GM21717 (cell line): Measurements from ENCODE around the gene CCDC102A.
"Not testable (repeated sequence)": the region's sequence is repeated elsewhere in the genome, so short reads cannot be mapped to it uniquely, and the experiment has no call there.

Experiments used
- ATAC-seq: cut with Tn5 transposase; IDR thresholded peaks from one replicate; pipeline ENCODE4 v1.9.1; 2021; ENCODE audit warnings: mild to moderate bottlenecking, moderate library complexity; ENCODE audit not compliant: unreplicated experiment

CCDC102A gene

DNA sequence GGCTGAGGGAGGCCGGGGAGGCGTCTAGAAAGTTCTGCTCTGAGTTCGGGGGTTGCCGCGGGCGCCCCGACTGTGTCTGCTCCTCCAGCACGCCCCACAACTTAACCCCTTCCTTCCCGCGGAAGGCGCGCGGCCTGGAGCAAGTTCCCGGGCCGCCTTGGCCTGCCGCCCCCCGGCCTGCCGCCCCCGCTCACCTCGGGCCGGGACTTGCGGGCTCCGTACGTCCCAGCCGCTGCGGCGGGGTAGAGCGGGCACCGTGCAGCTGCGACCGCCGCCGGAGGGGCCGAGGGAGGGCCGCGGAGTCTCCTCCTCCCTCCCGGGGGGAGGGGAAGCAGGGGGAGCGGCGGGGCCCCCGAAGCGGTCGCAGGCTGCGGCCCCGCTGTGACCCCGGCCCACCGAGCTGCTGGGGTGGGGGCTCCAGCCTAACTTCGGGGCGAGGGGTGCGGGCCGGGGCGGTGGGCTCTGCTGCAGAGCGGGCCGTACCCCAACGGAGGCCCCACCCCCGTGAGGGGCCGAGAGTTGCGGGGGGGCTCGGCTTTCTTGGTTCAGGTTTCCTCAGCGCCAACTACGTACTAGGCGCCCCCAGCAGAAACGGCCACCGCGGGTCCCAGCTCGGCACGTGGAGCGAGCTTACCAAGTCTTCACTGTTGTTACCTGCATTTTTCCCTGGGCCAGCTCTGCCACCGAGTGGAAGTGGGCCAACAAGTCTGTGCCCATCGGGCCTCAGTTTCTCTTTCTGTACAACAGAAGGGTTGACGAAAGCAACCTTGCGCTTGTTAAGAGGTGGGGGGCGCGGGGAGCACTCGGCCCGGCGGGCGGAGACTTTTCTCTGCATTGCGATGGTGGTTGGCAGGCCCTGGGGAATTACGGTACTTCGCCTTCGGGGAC, at the start of gene CCDC102A:
Gene CCDC102A, minus strand, starts transcription at position 266 of the 888 bp plus-strand sequence. CDS start 7,394 bp downstream, outside the sequence.
- peak; percentile 19 for ATAC-seq

DNA sequence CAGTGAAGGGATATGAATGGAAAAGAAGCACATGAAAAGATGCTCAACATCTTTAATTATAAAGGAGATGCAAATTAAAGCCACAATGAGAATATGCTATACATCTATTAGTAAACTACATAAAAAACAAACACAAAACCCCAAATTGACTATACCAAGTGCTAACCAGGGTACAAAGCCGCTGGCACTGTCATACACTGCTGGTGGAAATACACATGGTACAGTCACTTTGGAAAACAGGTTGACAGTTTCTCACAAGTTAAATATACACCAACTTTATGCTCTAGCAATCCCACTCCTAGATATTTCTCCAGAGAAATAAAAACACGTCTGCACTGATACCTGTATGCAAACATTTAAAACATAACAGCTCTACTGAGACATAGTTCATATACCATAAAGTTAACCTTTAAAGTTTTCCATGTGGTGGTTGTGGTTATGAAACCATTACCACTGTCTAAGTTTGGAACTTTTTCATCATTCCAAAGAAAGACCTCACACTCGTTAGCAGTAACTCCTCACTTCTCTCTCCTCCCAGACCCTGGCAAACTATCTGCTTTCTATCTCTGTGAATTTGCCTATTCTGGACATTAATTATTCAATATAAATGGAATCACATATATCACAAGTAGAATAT, 48.8 kb upstream of the CCDC102A start:
- no peak for ATAC-seq

GRCh38 chr16:57579361-57579665, 42.9 kb upstream of the CCDC102A start:
- ATAC-seq = no peak

DNA sequence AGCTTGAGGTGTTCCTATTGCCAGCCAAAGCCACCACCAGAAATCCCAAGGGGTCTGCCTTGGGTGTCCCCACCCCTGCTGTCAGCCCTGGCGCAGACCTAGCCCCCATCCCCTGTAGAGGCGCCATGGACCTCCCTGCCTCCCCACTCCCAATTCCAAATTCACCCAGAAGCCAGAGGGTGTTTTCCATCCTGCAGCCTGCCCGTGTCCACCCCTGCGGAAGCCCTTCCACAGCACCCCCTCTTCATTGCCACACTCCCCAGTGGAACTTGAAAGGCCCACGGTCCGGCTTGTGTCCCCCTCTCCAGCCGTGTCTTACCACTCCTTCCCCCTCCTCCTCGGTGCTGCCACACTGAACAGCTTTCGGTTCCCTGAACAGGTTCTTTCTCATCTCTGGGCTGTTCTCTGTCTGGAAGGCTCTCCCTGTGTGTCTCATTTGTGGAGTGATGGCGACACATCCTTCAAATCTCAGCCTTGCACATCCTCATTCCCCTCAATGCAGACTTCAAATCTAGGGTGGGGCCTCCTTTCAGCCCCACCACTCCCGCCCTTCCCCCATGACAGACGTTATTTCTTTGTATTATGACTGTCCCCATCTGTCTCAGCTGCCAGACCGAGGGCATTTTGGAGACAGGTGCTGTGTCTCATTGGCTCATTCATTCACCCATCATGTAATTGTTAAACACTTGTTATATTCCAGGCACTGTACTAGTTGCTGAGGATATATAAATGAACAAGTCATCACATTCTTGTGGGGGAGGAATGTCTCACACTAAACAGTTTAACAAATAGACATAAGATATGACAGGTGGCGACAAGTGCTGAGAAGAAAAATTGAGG, 42.4 kb upstream of the CCDC102A start:
- ATAC-seq = no peak

GRCh38 chr16:57577691-57578224, 41.4 kb upstream of the CCDC102A start:
- no peak for ATAC-seq

- ATAC-seq = no peak
Observed at GRCh38 chr16:57577214-57577613, 40.8 kb upstream of the CCDC102A start.

DNA sequence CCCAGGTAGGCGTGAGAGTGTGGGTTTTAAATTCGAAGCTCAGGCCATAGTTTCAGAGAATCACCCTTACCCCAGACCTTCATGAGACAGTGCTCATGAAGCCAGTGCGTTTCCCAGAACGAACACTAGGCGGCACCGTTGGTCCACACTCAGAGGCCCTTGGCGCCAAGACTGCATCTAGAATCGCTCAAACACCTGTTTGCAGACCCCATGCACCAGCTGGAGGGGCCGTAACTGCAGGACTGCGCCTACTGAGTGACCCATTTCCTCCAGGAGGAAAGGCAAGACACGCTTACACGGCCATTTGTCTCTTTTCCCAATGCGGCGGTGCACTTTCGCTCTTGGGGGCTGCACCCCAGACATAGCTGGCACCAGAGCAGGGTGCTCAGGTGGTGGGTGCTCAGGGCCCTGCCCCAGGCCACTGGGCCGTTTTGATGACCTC, 40.1 kb upstream of the CCDC102A start:
- ATAC-seq = no peak

GRCh38 chr16:57575468-57576277, 39.3 kb upstream of the CCDC102A start:
- no peak for ATAC-seq

GRCh38 chr16:57574646-57575467, 38.5 kb upstream of the CCDC102A start:
- no peak for ATAC-seq

GRCh38 chr16:57574086-57574485, 37.7 kb upstream of the CCDC102A start:
- no peak for ATAC-seq

- no peak for ATAC-seq
Observed at GRCh38 chr16:57572978-57573728, 36.8 kb upstream of the CCDC102A start.

DNA sequence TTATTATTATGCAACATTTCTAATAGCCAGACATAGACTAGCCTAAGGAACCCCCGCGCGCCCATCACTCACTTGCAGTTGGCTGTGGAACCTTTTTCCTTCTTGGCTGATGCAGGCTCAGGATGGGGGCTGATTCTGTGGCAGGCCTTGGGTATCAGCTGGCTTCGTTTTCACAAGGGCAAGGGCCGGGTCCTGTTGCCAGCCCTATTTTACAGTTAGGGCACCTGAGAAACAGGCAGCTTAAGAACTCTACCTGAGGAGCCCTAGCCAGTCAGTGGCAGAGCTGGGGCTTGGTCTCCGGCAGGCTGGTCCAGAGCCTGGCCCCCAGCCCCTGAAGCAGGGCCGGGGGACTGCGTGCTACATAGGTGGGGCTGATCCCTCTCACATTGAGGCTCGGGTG, 34.7 kb upstream of the CCDC102A start:
- no peak for ATAC-seq

DNA sequence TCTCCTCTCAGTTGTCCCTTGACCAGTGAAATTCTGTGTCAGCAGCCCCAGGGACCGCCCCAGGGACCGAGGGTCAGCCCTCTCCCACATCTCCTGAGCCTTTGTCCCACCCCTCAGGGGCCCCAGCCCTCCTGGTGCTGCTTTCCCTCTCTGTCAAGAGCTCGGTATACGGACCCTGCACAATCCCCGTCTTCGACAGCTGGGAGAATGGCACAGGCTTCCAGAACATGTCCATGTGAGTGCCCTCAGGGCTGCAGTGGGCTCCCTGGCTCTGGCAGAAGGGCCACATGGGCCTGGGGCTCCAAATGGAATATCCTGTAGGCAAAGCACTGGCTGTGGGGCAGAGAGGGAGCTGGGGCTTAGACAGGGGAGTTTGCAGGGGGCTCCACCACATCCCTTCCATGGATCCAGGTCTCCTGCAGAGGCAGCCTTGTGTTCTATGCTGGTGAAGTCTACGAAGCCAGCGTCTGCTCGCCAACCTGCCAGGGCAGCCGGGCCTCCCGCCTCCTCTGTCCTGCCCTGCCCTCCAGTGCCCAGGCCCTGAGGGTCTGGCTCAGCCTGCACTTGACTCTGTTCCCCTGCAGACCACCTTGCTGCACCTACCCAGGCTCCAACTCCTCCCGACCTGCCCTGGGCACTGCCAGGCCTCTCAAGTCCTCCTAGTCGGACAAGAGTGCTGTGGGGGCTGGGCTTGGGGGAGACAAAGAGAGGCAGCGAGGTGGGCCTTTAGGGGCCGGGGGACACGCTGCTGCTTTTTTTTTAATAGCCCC, 34.1 kb upstream of the CCDC102A start:
- ATAC-seq = no peak

DNA sequence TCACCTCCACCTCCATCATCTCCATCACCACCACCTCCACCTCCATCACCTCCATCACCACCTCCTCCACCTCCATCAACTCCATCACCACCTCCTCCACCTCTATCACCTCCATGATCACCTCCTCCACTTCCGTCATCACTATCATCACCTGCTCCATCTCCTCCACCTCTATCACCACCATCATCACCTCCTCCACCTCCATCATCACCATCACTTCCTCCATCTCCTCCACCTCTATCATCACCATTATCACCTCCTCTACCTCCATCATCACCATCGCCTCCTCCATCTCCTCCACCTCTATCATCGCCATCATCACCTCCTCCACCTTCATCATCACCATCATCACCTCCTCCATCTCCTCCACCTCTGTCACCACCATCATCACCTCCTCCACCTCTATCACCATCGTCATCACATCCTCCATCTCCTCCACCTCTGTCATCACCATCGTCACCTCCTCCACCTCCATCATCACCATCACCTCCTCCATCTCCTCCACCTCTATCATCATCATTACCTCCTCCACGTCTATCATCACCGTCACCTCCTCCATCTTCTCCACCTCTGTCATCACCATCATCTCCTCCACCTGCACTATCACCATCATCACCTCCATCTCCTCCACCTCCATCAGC, 33.1 kb upstream of the CCDC102A start:
- ATAC-seq = no peak

- not testable (repeated sequence) for ATAC-seq
Observed at GRCh38 chr16:57568772-57569171, 32.4 kb upstream of the CCDC102A start.

DNA sequence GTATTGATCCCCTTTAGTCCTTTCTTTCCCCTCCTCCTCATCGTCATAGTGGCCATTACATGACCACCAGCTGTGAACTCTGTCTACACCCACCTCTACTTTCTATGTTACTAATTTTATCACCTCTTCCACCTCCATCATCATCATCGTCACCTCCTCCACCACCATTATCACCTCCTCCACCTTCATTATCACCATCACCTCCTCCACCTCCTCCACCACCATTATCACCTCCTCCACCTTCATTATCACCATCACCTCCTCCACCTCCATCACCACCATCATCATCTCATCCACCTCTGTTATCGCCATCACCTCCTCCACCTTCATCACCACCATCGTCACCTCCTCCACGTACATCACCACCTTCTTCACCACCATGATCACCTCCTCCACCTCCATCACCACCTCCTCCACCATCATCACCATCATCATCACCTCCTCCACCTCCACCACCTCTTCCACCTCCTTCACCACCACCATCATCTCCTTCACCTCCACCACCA, 31.9 kb upstream of the CCDC102A start:
- no peak for ATAC-seq

GRCh38 chr16:57567691-57568090, 31.3 kb upstream of the CCDC102A start:
- no peak for ATAC-seq
